IMR-90 (cell line): ENCODE measurements around the gene KRT9. TPM values are rescaled to one million over a fixed set of nuclear protein-coding genes. Genes with fewer than 3 reads are reported as not detected.

Experiments
- ATAC-seq: fragments of 200-7000 bp; cut with Tn5 transposase; 2 replicates; pipeline ENCODE4 v1.9.1; 2020; ENCODE audit warnings: low read depth, mild to moderate bottlenecking, moderate library complexity
- BruUV-seq: library from RNA; stranded (reverse); fragments of 400-500 nt; replicated peaks from 2 replicates; lab custom pipeline; 2021; lab: Mats Ljungman, UMichigan
- CTCF ChIA-PET: fragments of 300-600 bp; formaldehyde crosslinking; extraction: SDS; loops from one replicate; lab custom pipeline; 2021; ENCODE audit warnings: antibody characterized with exemption; lab: Yijun Ruan, JAX
- POLR2A ChIA-PET: fragments of 300-600 bp; sonication (Branson Sonifier 250); formaldehyde crosslinking; loops from one replicate; lab custom pipeline; 2022; ENCODE audit warnings: antibody characterized with exemption; ENCODE audit not compliant: unreplicated experiment; lab: Charles Lee
- DNase-seq: peaks from one replicate; pipeline ENCODE4 v3.0.0; 2013
- H2AFZ ChIP-seq: replicated peaks from 2 replicates; pipeline ENCODE3; 2013; ENCODE audit warnings: low read length, mild to moderate bottlenecking; ENCODE audit not compliant: poor library complexity
- H2AK5ac ChIP-seq: 2 replicates; pipeline ENCODE4 v1.6.1; 2013; ENCODE audit warnings: low read depth, low read length, inconsistent platforms
- H2AK9ac ChIP-seq: replicated peaks from 2 replicates; pipeline ENCODE3; 2013; ENCODE audit warnings: mild to moderate bottlenecking, low read depth, low read length, moderate library complexity; ENCODE audit not compliant: poor library complexity
- H2BK120ac ChIP-seq: 2 replicates; pipeline ENCODE4 v1.6.1; 2013; ENCODE audit warnings: low read depth, low read length, inconsistent platforms
- H2BK15ac ChIP-seq: 3 replicates; pipeline ENCODE4 v1.6.1; 2013; ENCODE audit warnings: low read depth, low read length, inconsistent platforms
- H2BK20ac ChIP-seq: 2 replicates; pipeline ENCODE4 v1.6.1; 2013; ENCODE audit warnings: low read depth, mild to moderate bottlenecking, inconsistent platforms, low read length, moderate library complexity
- H2BK5ac ChIP-seq: 2 replicates; pipeline ENCODE4 v1.6.1; 2013; ENCODE audit warnings: mild to moderate bottlenecking, low read depth, low read length, inconsistent platforms; ENCODE audit not compliant: poor library complexity, severe bottlenecking
- H3K14ac ChIP-seq: replicated peaks from 2 replicates; pipeline ENCODE4 v1.6.1; 2013; ENCODE audit warnings: low read depth, low read length, inconsistent platforms
- H3K18ac ChIP-seq: 2 replicates; pipeline ENCODE4 v1.6.1; 2013; ENCODE audit warnings: low read depth, low read length, control low read depth
- H3K23ac ChIP-seq: 2 replicates; pipeline ENCODE4 v1.6.1; 2013; ENCODE audit warnings: low read depth, low read length, inconsistent platforms
- H3K27ac ChIP-seq: 2 replicates; pipeline ENCODE4 v1.5.1; 2013; ENCODE audit warnings: mild to moderate bottlenecking, control low read depth, low read length; ENCODE audit not compliant: insufficient read depth
- H3K27me3 ChIP-seq: 2 replicates; pipeline ENCODE4 v1.6.1; 2013; ENCODE audit warnings: low read length; ENCODE audit not compliant: control insufficient read depth, insufficient read depth
- H3K36me3 ChIP-seq: 2 replicates; pipeline ENCODE4 v1.6.1; 2013; ENCODE audit warnings: low read length, mixed read lengths; ENCODE audit not compliant: control insufficient read depth, insufficient read depth
- H3K4ac ChIP-seq: 2 replicates; pipeline ENCODE4 v1.6.1; 2013; ENCODE audit warnings: low read depth, low read length, inconsistent platforms
- H3K4me1 ChIP-seq: 2 replicates; pipeline ENCODE4 v1.6.1; 2013; ENCODE audit warnings: low read length, mixed read lengths; ENCODE audit not compliant: control insufficient read depth, insufficient read depth
- H3K4me2 ChIP-seq: 2 replicates; pipeline ENCODE4 v1.6.1; 2013; ENCODE audit warnings: low read depth, mild to moderate bottlenecking, control low read depth, low read length, moderate library complexity
- H3K4me3 ChIP-seq: 2 replicates; pipeline ENCODE4 v1.5.1; 2013; ENCODE audit warnings: low read depth, mild to moderate bottlenecking, control low read depth, low read length, moderate library complexity; ENCODE audit not compliant: insufficient read depth
- H3K56ac ChIP-seq: 2 replicates; pipeline ENCODE4 v1.6.1; 2013; ENCODE audit warnings: low read length, inconsistent platforms; ENCODE audit not compliant: insufficient read depth; ENCODE audit errors: extremely low read depth
- H3K79me1 ChIP-seq, 2 experiments: 2 replicates each; pipeline ENCODE4 v1.6.1; 2013; ENCODE audit warnings: low read length in 2 of 2, inconsistent platforms in 1 of 2, low read depth in 1 of 2
- H3K9ac ChIP-seq: 2 replicates; pipeline ENCODE4 v1.6.1; 2013; ENCODE audit warnings: low read depth, low read length, control low read depth
- H3K9me1 ChIP-seq: 2 replicates; pipeline ENCODE4 v1.6.1; 2013; ENCODE audit warnings: low read length, inconsistent platforms; ENCODE audit not compliant: insufficient read depth
- H3K9me3 ChIP-seq: 2 replicates; pipeline ENCODE4 v1.6.1; 2013; ENCODE audit warnings: low read length; ENCODE audit not compliant: control insufficient read depth, insufficient read depth
- H4K20me1 ChIP-seq: 2 replicates; pipeline ENCODE4 v1.6.1; 2013; ENCODE audit warnings: low read length, inconsistent platforms; ENCODE audit not compliant: insufficient read depth
- H4K5ac ChIP-seq: 2 replicates; pipeline ENCODE4 v1.6.1; 2013; ENCODE audit warnings: mild to moderate bottlenecking, low read depth, low read length, control low read depth
- H4K8ac ChIP-seq, 2 experiments: 2 replicates each; pipeline ENCODE4 v1.6.1; 2013; ENCODE audit warnings: low read depth in 2 of 2, low read length in 2 of 2, control low read depth in 1 of 2, inconsistent platforms in 1 of 2
- H4K91ac ChIP-seq: 2 replicates; pipeline ENCODE4 v1.6.1; 2013; ENCODE audit warnings: low read depth, low read length, inconsistent platforms; ENCODE audit not compliant: insufficient read depth
- BHLHE40 ChIP-seq: fragments of 150-350 bp; IDR thresholded peaks from 2 replicates; pipeline ENCODE4 v1.6.1; 2016; ENCODE audit warnings: mild to moderate bottlenecking, low read depth, low read length
- CEBPB ChIP-seq: IDR thresholded peaks from 2 replicates; pipeline ENCODE4 v1.6.1; 2012; ENCODE audit warnings: low read depth, low read length, improper control_type of control experiment
- CHD1 ChIP-seq: IDR thresholded peaks from 2 replicates; pipeline ENCODE4 v1.6.1; 2012; ENCODE audit warnings: low read depth, low read length, improper control_type of control experiment
- CTCF ChIP-seq: conservative IDR thresholded peaks from 2 replicates; pipeline ENCODE4 v1.5.1; 2012; ENCODE audit warnings: mild to moderate bottlenecking, low read depth, low read length, improper control_type of control experiment
- ELK1 ChIP-seq: fragments of 150-350 bp; IDR thresholded peaks from 2 replicates; pipeline ENCODE4 v1.6.1; 2016; ENCODE audit warnings: low read depth, mild to moderate bottlenecking, low read length, moderate library complexity, borderline replicate concordance
- FOS ChIP-seq: fragments of 150-350 bp; IDR thresholded peaks from 2 replicates; pipeline ENCODE4 v1.6.1; 2016; ENCODE audit warnings: low read depth, low read length
- MAFK ChIP-seq: IDR thresholded peaks from 2 replicates; pipeline ENCODE4 v1.6.1; 2012; ENCODE audit warnings: low read depth, low read length, improper control_type of control experiment
- MAZ ChIP-seq: IDR thresholded peaks from 2 replicates; pipeline ENCODE4 v1.6.1; 2012; ENCODE audit warnings: low read depth, mild to moderate bottlenecking, low read length, improper control_type of control experiment, moderate library complexity, borderline replicate concordance
- MXI1 ChIP-seq: IDR thresholded peaks from 2 replicates; pipeline ENCODE4 v1.6.1; 2012; ENCODE audit warnings: low read depth, mild to moderate bottlenecking, low read length, moderate library complexity, borderline replicate concordance
- NFE2L2 ChIP-seq: fragments of 150-350 bp; IDR thresholded peaks from 2 replicates; pipeline ENCODE4 v1.6.1; 2016; ENCODE audit warnings: low read depth, mild to moderate bottlenecking, low read length
- POLR2A ChIP-seq: IDR thresholded peaks from 2 replicates; pipeline ENCODE4 v1.6.1; 2012; ENCODE audit warnings: mild to moderate bottlenecking, low read depth, low read length
- RAD21 ChIP-seq: IDR thresholded peaks from 2 replicates; pipeline ENCODE4 v1.6.1; 2012; ENCODE audit warnings: low read length, improper control_type of control experiment
- RCOR1 ChIP-seq: IDR thresholded peaks from 2 replicates; pipeline ENCODE4 v1.6.1; 2012; ENCODE audit warnings: mild to moderate bottlenecking, low read length, improper control_type of control experiment; ENCODE audit not compliant: insufficient replicate concordance
- RFX5 ChIP-seq: IDR thresholded peaks from 2 replicates; pipeline ENCODE4 v1.8.0; 2012; ENCODE audit warnings: low read depth, mild to moderate bottlenecking, low read length, moderate library complexity
- SMC3 ChIP-seq: fragments of 150-350 bp; IDR thresholded peaks from 2 replicates; pipeline ENCODE4 v1.6.1; 2016; ENCODE audit warnings: low read depth, mild to moderate bottlenecking, antibody characterized with exemption, low read length, moderate library complexity
- USF2 ChIP-seq: fragments of 150-350 bp; IDR thresholded peaks from 2 replicates; pipeline ENCODE4 v1.6.1; 2017; ENCODE audit warnings: mild to moderate bottlenecking, antibody characterized with exemption, low read length, low read depth
- WGBS, 2 experiments: methylation state at CpG; one replicate each; pipeline versions ENCODE4 v1.1.5 to v1.1.7; 2013; ENCODE audit warnings: missing lambda C conversion rate in 2 of 2; ENCODE audit not compliant: insufficient read length in 1 of 2; ENCODE audit errors: extremely low coverage in 2 of 2; 5-methylcytosine and 5-hydroxymethylcytosine counted together
- dilution Hi-C: fragments of 300-500 bp; cut with HindIII; formaldehyde crosslinking; loops from one replicate; pipeline ENCODE4 v1.14.3; 2018; ENCODE audit warnings: low sequenced_read_pairs; ENCODE audit not compliant: unreplicated experiment
- in situ Hi-C: fragments of 300-500 bp; cut with MboI; formaldehyde crosslinking; loops from 3 replicates; pipeline ENCODE4 v1.14.3; 2019; ENCODE audit warnings: low sequenced_read_pairs, inconsistent platforms, mixed read lengths
- intact Hi-C: fragments of 100-400 bp; cut with micrococcal nuclease; formaldehyde crosslinking; loops from 2 replicates; pipeline ENCODE4 v1.10.0; 2022
- polyA plus RNA-seq, 3 experiments: library from polyadenylated mRNA; depleted of rRNA; stranded (reverse); fragments of >200 nt; gene quantifications; 2 replicates each; pipeline ENCODE4 v1.2.3, GENCODE V29; 2012; ENCODE audit warnings: low replicate concordance in 1 of 3
- total RNA-seq: library from RNA; depleted of rRNA; stranded (reverse); fragments of >200 nt; gene quantifications from 2 replicates; pipeline ENCODE4 v1.2.3, GENCODE V29; 2012

The KRT9 gene
- total and polyA plus RNA-seq, 2 of the 4 experiments (the other 2 are of a cell fraction), result not detected

GRCh38 chr17:41588126-41588810, 16.4 kb upstream of the KRT9 start:
- intact Hi-C loops (no loop called here), dilution Hi-C loops (no loop called here), in situ Hi-C loops (no loop called here)
- Histone ChIP-seq H3K27me3 (peaks cover 53% of the 10 kb centered on the region), H3K14ac (no peak overlapping the region), H2AK9ac (no peak overlapping the region), H3K18ac (no peak overlapping the region), H4K91ac (no peak overlapping the region), H3K27ac (no peak overlapping the region), H2BK15ac (no peak overlapping the region), H4K5ac (no peak overlapping the region), H3K4me2 (no peak overlapping the region), H4K8ac (no peak overlapping the region), H3K23ac (no peak overlapping the region), H3K79me1 (no peaks in the 10 kb centered on the region), H2BK120ac (no peak overlapping the region), H4K20me1 (no peaks in the 10 kb centered on the region), H2AK5ac (no peak overlapping the region), H3K36me3 (no peaks in the 10 kb centered on the region), H3K9me1 (no peaks in the 10 kb centered on the region), H3K9ac (no peak overlapping the region), H3K4me3 (no peak overlapping the region), H2BK5ac (no peak overlapping the region), H3K4me1 (no peaks in the 10 kb centered on the region), H2BK20ac (no peak overlapping the region), H2AFZ (no peak overlapping the region), H3K9me3 (no peaks in the 10 kb centered on the region), H3K56ac (no peak overlapping the region), H3K4ac (no peak overlapping the region)
- TF ChIP-seq USF2 (no peak), MAFK (no peak), CTCF (no peak), POLR2A (no peak), CHD1 (no peak), SMC3 (no peak), RCOR1 (no peak), CEBPB (no peak), ELK1 (no peak), RAD21 (no peak), MXI1 (no peak), MAZ (no peak), BHLHE40 (no peak), NFE2L2 (no peak), RFX5 (no peak), FOS (no peak)
- BruUV-seq, result no TSS peak
- CTCF ChIA-PET, result no interaction called here
- DNase-seq (no peak), ATAC-seq (no peak)
- POLR2A ChIA-PET, result no interaction called here
- WGBS, 2 experiments, result no CpG with 5 or more reads among the region's 8 CpGs
